ENCODE measurements around the gene UBLCP1.

The UBLCP1 gene

DNA sequence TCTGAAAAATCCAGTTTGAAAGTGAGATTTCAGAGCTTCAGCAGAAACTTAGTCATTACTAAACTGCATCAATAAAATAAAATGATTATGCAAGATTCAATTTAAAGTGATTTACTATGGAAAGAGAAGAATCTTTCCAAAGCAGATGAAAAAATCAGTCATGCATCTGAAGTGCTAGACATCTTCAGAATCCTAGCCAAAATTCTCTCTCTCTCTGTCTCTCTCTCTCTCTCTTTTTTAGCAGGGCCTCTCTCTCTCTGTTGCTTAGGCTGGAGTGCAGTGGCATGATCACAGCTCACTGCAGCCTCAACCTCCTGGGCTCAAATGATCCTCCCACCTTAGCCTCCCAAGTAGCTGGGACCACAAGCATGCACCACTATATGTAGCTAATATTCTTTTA lies 18.2 kb upstream of the UBLCP1 start:
- no peak for TF ChIP-seq TCF12 (IDR thresholded peaks at IDR 0.05; ENCODE audit: low read depth)
- no peak for TF ChIP-seq EP300 (IDR thresholded peaks at IDR 0.05; ENCODE audit: borderline replicate concordance)
- TF ChIP-seq TAF1 (IDR thresholded peaks at IDR 0.05; ENCODE audit: low read depth) = no peak
- TF ChIP-seq, protein P1, sequence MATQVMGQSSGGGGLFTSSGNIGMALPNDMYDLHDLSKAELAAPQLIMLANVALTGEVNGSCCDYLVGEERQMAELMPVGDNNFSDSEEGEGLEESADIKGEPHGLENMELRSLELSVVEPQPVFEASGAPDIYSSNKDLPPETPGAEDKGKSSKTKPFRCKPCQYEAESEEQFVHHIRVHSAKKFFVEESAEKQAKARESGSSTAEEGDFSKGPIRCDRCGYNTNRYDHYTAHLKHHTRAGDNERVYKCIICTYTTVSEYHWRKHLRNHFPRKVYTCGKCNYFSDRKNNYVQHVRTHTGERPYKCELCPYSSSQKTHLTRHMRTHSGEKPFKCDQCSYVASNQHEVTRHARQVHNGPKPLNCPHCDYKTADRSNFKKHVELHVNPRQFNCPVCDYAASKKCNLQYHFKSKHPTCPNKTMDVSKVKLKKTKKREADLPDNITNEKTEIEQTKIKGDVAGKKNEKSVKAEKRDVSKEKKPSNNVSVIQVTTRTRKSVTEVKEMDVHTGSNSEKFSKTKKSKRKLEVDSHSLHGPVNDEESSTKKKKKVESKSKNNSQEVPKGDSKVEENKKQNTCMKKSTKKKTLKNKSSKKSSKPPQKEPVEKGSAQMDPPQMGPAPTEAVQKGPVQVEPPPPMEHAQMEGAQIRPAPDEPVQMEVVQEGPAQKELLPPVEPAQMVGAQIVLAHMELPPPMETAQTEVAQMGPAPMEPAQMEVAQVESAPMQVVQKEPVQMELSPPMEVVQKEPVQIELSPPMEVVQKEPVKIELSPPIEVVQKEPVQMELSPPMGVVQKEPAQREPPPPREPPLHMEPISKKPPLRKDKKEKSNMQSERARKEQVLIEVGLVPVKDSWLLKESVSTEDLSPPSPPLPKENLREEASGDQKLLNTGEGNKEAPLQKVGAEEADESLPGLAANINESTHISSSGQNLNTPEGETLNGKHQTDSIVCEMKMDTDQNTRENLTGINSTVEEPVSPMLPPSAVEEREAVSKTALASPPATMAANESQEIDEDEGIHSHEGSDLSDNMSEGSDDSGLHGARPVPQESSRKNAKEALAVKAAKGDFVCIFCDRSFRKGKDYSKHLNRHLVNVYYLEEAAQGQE (IDR thresholded peaks at IDR 0.05; ENCODE audit: low read depth) = no peak
- no peak for TF ChIP-seq EGR1 (IDR thresholded peaks at IDR 0.05)
- TF ChIP-seq, protein P2, sequence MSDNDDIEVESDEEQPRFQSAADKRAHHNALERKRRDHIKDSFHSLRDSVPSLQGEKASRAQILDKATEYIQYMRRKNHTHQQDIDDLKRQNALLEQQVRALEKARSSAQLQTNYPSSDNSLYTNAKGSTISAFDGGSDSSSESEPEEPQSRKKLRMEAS (IDR thresholded peaks at IDR 0.05) = no peak
- TF ChIP-seq, protein P3, sequence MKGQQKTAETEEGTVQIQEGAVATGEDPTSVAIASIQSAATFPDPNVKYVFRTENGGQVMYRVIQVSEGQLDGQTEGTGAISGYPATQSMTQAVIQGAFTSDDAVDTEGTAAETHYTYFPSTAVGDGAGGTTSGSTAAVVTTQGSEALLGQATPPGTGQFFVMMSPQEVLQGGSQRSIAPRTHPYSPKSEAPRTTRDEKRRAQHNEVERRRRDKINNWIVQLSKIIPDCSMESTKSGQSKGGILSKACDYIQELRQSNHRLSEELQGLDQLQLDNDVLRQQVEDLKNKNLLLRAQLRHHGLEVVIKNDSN (IDR thresholded peaks at IDR 0.05) = no peak
- TF ChIP-seq NFIC (IDR thresholded peaks at IDR 0.05) = no peak
- TF ChIP-seq FOXM1 (IDR thresholded peaks at IDR 0.05; ENCODE audit: borderline replicate concordance, low read depth) = no peak
- TF ChIP-seq RAD21 (IDR thresholded peaks at IDR 0.05; ENCODE audit: low read depth) = no peak

GRCh38 chr5:159249158-159249557 lies 13.9 kb upstream of the UBLCP1 start:
- TF ChIP-seq TAF1 (IDR thresholded peaks at IDR 0.05; ENCODE audit: low read depth) (no peak), TEAD4 (IDR thresholded peaks at IDR 0.05) (no peak), EP300 (IDR thresholded peaks at IDR 0.05; ENCODE audit: borderline replicate concordance) (no peak), FOXM1 (IDR thresholded peaks at IDR 0.05; ENCODE audit: borderline replicate concordance, low read depth) (no peak), TCF12 (IDR thresholded peaks at IDR 0.05; ENCODE audit: low read depth) (no peak), CEBPB (IDR thresholded peaks at IDR 0.05) (no peak), YY1 (IDR thresholded peaks at IDR 0.05; ENCODE audit: low read depth) (no peak), EGR1 (IDR thresholded peaks at IDR 0.05) (no peak), RAD21 (IDR thresholded peaks at IDR 0.05; ENCODE audit: low read depth) (no peak), ZBTB7A (IDR thresholded peaks at IDR 0.05; ENCODE audit: low read depth) (no peak)
- TF ChIP-seq, protein P3 (IDR thresholded peaks at IDR 0.05) = no peak
- TF ChIP-seq, protein P2 (IDR thresholded peaks at IDR 0.05) = no peak
- TF ChIP-seq, protein P1 (IDR thresholded peaks at IDR 0.05; ENCODE audit: low read depth) = no peak

- TF ChIP-seq, protein P3 (IDR thresholded peaks at IDR 0.05) = 0 out of 2 replicates have a peak, but pooled peaks have one; percentile 35
- no peak for TF ChIP-seq YY1 (IDR thresholded peaks at IDR 0.05; ENCODE audit: low read depth)
- no peak for TF ChIP-seq EGR1 (IDR thresholded peaks at IDR 0.05)
- TF ChIP-seq TCF12 (IDR thresholded peaks at IDR 0.05; ENCODE audit: low read depth) = no peak
These were observed 10.9 kb upstream of the UBLCP1 start for GRCh38 chr5:159252195-159252594.

- no peak for TF ChIP-seq TEAD4 (IDR thresholded peaks at IDR 0.05)
- no peak for TF ChIP-seq TAF1 (IDR thresholded peaks at IDR 0.05; ENCODE audit: low read depth)
- TF ChIP-seq, protein P1 (IDR thresholded peaks at IDR 0.05; ENCODE audit: low read depth) = no peak
- TF ChIP-seq ZBTB7A (IDR thresholded peaks at IDR 0.05; ENCODE audit: low read depth) = no peak
- TF ChIP-seq, protein P3 (IDR thresholded peaks at IDR 0.05) = no peak
These were observed 6.1 kb upstream of the UBLCP1 start for GRCh38 chr5:159257007-159257406.

Data from Ishikawa (cell line).